HepG2 (cell line): ENCODE data around the gene C5orf34.

ENCODE experiments used
- CEBPB ChIP-seq: IDR thresholded peaks from 2 replicates; pipeline ENCODE4 v1.6.1; 2011; ENCODE audit warnings: low read depth, low read length, improper control_type of control experiment, borderline replicate concordance
- GABPA ChIP-seq, 2 experiments: IDR thresholded peaks; 2 replicates each; pipeline ENCODE4 v1.6.1; 2011 to 2016; ENCODE audit warnings: low read depth in 2 of 2, low read length in 1 of 2, missing biosample characterization in 1 of 2, missing genetic modification characterization in 1 of 2
- HDAC1 ChIP-seq: sonication (generic); formaldehyde crosslinking; IDR thresholded peaks from 2 replicates; pipeline ENCODE4 v1.5.1; 2020; ENCODE audit warnings: mild to moderate bottlenecking, missing genetic modification reagents
- TF ChIP-seq, protein P1 (sequence below): sonication (generic); formaldehyde crosslinking; IDR thresholded peaks from 2 replicates; pipeline ENCODE4 v1.5.0; 2020; ENCODE audit warnings: mild to moderate bottlenecking, missing genetic modification reagents, moderate library complexity

DNA sequence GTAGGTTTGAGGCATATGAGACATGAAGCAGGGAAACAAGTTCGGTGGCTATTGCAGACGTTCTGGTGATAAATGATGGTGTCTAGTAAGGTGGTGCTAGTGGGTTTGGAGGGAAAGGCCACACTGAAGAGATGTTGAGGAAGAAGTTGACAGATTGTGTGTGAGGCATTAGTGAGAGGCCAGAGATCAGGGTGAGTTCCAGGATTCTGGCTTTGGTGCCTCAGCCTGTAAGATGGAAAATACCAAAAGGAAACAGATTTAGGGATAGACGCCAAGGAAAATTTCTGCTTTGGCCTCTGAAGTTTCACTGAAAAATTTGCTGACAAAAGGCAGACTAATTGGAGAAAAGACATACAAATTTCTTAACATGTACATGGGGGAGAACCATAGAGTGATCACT, 48.4 kb upstream of the C5orf34 start:
- TF ChIP-seq HDAC1 (CRISPR knock-in tag) (no peak), CEBPB (no peak), GABPA (IDR thresholded peaks at IDR 0.05; ENCODE audit: low read depth, low read length) (no peak), GABPA (CRISPR knock-in tag; IDR thresholded peaks at IDR 0.05; ENCODE audit: low read depth) (no peak)
- TF ChIP-seq, protein P1, sequence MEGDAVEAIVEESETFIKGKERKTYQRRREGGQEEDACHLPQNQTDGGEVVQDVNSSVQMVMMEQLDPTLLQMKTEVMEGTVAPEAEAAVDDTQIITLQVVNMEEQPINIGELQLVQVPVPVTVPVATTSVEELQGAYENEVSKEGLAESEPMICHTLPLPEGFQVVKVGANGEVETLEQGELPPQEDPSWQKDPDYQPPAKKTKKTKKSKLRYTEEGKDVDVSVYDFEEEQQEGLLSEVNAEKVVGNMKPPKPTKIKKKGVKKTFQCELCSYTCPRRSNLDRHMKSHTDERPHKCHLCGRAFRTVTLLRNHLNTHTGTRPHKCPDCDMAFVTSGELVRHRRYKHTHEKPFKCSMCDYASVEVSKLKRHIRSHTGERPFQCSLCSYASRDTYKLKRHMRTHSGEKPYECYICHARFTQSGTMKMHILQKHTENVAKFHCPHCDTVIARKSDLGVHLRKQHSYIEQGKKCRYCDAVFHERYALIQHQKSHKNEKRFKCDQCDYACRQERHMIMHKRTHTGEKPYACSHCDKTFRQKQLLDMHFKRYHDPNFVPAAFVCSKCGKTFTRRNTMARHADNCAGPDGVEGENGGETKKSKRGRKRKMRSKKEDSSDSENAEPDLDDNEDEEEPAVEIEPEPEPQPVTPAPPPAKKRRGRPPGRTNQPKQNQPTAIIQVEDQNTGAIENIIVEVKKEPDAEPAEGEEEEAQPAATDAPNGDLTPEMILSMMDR (CRISPR knock-in tag), result no peak
